NOMO-1 treated with DMSO at 0.1 percent for 48 hours (cell line): Measurements from ENCODE around the gene PCED1B.
"Not testable (repeated sequence)": the region's sequence is repeated elsewhere in the genome, so short reads cannot be mapped to it uniquely, and the experiment has no call there.

ENCODE experiments used
- DNase-seq: peaks from one replicate; lab custom pipeline; 2025; ENCODE audit not compliant: unreplicated experiment; lab: John Stamatoyannopoulos, UW

Gene PCED1B

GRCh38 chr12:47117305-47117704 is 37.9 kb downstream of the PCED1B start:
- DNase-seq: not testable (repeated sequence)

GRCh38 chr12:47120736-47121135 is 41.3 kb downstream of the PCED1B start:
- no peak for DNase-seq

DNA sequence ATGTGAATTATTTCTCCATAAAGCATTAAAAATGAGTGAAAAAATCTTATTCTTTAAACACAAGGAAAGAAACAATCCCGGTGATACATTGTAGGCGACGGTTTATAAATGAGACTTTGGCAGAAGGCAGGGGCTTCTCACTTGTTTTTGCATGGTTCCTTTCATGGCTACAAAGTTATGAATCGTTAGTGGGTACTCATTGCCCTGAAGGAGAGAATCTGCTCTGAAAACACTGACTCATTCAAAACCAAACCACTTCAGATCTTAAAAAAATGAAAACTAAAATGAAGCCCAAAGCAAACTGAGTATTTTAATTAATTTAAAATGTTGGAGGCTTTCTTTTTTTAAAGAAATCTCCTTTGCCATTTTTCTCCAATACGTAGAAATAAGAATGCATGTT is 41.7 kb downstream of the PCED1B start:
- no peak for DNase-seq

DNA sequence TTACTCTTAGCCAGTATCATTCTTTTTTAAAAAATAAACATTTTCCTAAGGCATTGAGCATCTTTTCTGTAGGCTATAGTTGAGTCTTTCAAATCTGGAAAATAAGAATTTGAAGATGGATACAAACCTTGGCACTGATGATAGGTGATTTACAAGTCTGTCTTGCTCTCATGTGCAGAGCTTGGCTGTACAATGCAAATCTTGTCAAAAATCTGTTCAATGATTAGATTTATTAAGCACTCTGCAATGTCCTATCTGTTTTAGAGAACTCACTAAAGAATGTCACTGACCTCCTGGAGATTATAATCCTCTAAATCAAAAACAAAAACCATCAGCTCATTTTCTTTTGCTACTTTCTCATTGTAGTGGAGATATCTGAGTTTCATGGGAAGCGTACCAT is 43.2 kb downstream of the PCED1B start:
- DNase-seq: no peak

GRCh38 chr12:47123730-47124129 is 44.3 kb downstream of the PCED1B start:
- DNase-seq: no peak

- no peak for DNase-seq
These were observed 45.0 kb downstream of the PCED1B start for GRCh38 chr12:47124451-47124850.

DNA sequence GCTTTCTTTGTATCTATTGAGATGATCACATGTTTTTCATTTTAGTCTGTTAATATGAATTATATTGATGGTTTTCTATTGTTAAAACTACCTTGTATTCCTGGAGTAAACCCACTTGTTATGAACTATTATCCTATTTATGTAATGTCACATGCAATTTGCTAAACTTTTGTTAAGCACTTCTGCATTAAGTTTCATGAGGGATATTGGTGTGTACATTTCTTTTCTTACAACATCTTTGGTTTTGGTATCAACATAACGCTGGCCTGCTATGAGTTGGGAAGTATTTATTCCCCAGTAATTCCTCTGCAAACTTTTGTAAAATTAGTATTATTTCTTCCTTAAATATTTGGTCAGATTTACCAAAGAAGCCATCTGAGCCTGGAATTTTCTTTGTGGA is 46.8 kb downstream of the PCED1B start:
- no peak for DNase-seq

DNA sequence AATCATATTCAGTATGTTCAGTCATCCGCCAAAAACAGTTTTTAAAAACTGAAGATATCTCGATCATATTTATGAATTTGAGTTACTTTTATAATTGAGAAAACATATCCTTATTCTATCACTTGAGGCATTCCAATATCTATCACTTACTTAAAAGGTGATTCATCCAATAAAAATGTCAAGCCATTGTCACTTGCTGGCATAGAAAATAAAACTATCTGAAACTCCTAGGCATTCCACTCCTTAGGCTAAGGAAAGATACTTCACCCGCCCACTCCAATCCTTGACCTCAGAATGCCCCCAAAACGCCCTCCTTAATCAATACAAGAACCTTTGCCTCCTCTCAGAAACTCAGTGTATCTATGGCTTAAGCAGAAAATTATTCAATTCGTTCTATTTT is 51.6 kb downstream of the PCED1B start:
- DNase-seq: no peak

DNA sequence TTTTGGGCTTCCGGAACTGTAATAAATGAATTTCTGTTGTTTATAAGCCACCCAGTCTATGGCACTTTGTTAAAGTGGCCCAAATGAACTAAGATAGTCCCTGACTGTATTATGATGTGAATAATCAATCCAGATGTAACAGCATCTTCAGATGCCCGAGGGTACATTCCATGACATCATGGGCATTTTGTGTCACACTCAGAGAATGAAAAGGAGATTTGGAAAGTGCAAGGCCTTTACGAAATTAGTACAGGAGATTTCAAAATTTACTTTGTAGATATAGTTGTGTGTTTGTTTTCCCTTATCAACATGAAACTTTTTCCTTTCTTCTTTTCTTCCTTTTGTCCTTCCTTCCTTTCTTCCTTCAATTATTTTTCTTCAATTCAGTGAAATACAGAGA is 54.6 kb downstream of the PCED1B start:
- DNase-seq: no peak

GRCh38 chr12:47135578-47135977 is 56.2 kb downstream of the PCED1B start:
- DNase-seq: no peak

DNA sequence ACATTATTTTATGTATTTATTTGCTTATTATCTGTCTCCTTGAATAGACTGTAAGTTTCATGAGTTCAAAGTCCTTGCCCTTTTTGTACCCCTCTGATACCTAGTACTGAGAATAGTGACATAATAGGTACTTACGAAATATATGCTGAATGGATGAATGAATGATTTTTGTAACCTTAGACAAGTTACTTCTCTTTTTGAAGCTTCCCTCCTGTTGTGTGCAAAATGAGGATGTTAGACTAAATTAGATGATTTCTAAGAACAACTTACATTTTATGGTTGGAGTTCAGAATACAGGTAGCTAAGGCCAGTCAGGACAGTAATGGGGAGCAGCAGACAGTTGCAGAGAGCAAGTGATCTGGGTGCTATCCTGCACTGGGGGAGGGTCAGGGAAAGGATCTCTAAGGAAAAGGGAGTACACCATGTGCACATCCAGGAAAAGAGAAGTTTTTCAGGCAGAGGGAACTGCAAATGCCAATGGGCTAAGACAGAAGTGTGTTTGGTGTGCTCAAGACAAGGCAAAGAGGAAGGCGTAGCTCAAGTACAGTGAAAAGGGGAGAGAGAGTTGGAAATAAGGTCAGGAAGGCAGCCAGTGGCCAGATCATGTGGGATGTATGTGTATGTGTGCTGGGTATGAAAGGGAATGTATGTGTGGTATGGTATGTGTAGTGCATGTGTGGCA is 59.7 kb downstream of the PCED1B start:
- peak; percentile 90 for DNase-seq

DNA sequence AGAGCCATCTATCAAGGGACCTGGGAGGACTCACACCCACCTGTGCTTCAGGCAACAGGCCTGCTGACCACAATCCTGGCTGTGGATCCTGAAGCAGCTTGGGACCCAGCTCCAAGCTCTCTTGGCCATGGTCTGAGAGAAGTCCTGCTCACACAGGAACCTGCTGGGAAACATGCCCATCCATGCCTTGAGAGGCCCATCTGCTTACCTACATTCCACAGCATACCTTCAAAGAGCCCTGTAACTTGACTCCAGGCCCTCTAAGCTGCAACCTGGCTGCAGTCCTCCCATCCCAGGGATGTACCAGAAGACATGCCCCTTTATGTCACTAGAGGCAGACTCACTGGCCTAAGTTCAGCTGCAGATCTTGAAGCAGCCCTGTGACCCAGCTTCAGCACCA is 62.0 kb downstream of the PCED1B start:
- DNase-seq: no peak

DNA sequence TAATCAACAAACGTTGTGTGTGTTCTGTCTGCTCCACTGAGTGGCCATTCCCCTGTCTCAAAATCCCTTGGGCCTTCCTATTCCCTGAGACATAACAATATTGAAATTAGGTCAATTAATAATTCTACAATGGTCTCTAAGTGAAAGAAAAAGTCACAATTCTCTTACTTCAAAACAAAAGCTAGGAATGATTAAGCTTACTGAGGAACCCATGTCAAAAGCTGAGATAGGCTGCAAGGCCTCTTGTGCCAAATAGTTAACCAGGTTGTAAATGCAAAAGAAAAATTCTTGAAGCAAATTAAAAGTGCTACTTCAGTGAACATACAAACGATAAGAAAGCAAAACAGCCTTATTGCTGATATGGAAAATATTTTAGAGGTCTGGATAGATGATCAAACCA is 65.3 kb downstream of the PCED1B start:
- DNase-seq: no peak

GRCh38 chr12:47145188-47145587 is 65.8 kb downstream of the PCED1B start:
- no peak for DNase-seq

DNA sequence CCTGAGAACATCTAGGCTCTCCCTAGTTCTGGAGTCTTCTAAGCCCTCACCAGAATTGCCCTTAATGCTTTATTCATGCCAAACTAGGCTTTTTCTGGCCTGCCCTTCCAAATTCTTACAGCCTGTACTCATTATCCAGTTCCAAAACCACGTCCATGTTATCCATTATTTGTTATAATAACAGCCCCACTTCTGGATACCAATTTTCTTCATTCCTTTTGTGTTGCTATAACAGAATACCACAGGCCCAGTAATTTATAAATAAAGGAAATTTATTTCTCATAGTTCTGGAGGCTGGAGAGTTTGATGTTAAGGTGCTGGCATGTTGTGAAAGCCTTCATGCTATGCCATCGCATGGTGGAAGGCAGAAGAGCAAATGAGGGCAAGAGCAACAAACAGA is 68.3 kb downstream of the PCED1B start:
- no peak for DNase-seq

DNA sequence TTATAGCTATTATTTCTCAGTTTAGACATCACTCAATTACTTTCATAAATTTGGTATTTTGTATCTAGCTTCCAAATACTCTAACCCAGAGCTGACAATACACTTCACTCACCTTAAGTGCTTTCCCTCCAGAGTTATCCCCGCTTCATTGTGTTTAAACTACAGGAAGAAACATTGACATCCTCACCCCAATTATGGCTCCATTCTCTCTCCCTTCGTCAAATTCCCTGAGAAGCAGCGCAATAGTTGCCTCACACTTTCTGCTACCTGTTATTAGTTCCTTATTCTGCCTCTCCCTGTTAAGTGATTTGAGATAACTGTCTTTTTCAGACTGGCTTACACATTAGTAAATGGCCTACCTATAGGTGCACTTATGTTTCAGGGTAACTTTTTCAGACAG is 69.7 kb downstream of the PCED1B start:
- no peak for DNase-seq

GRCh38 chr12:47152095-47152494 is 72.7 kb downstream of the PCED1B start:
- DNase-seq: no peak

DNA sequence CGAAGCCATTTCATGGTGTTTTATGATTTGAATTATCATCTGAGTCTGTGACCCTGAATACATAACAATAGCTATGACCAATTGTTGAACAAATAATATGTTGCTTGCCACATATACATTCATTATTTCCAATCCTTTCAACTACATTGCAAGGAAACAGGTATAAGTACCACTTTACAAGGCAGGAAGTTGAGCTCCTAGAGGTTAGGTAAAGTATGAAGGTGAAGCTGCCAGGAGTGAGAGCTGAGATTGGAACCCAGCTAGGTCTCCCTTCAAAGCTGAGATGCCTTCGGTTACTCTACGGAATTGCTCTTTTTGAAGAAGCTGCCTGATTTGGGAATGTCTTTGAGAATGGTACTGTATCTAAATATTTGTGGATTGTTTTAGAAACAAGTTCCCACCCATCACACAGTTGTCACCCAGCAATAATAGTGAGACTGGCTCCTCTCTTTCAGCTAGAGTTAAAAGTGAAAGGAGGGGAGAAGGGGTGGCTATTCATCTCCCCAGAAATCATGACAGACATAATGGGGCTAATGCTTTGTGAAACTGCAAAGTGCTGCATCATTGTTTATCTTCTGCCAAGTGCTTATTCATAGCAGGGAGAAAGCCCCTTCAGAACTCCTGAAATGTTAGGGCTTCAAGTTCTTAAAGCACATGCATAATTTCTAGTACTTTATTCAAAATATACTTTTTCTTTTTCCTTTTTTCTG is 76.2 kb downstream of the PCED1B start:
- DNase-seq: no peak

DNA sequence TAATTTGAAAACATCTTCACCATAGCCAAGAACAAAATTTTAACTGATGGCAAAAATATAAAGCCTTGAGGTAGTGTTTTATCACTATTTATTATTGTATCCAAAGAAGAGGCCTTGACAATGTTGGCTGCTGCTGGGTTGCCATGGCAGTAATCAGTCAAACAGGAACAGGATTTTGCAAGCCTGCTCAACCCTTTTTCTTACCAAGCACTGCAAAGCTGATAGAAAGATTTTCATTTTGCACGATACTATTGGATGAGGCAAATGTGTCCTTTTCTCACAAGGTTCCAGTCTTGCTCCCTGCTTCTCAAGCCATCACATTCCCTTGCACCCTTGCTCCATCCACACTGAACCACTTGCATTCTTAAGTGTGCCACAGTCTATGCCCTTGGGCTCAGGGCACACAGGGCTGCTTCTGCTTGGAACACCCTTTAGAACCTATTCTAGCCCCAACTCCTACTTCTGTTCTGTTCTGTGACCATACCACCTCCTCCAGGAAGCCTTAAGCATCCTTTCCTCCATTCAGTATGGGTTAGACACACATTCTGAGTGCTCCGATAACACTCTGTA is 76.8 kb downstream of the PCED1B start:
- no peak for DNase-seq

DNA sequence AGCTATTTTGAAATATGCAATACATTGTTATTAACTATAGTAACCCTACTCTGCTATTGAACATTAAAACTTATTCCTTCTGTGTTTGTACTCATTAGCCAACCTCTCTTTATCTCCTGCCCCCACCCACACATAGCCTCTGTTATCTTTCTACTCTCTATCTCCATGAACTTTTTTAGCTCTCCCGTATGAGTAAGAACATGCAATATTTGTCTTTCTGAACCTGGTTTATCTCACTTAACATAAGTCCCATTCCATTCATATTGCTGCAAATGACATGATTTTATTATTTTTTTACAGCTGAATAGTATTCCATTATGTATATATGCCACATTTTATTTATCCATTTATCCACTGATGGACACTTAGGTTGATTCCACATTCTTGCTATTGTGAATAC is 79.4 kb downstream of the PCED1B start:
- no peak for DNase-seq

GRCh38 chr12:47159348-47159747 is 79.9 kb downstream of the PCED1B start:
- no peak for DNase-seq
